Colonic mucosa (tissue), 4 donors: ENCODE results near the gene DNA2. TPM values are rescaled to one million over a fixed set of nuclear protein-coding genes. Genes with fewer than 3 reads are reported as not detected.
"Not testable (repeated sequence)": the region's sequence is repeated elsewhere in the genome, so short reads cannot be mapped to it uniquely, and the experiment has no call there.

ENCODE experiments used
- DNase-seq: peaks from one replicate; pipeline ENCODE4 v3.0.0-alpha.2; 2020
- H3K27ac ChIP-seq: fragments of 200-600 bp; one replicate; pipeline ENCODE4 v1.8.0; 2021
- H3K27me3 ChIP-seq: fragments of 200-600 bp; one replicate; pipeline ENCODE4 v1.8.0; 2021
- H3K36me3 ChIP-seq: fragments of 200-600 bp; one replicate; pipeline ENCODE4 v1.8.0; 2021
- H3K4me1 ChIP-seq: fragments of 200-600 bp; one replicate; pipeline ENCODE4 v1.8.0; 2021; ENCODE audit warnings: mild to moderate bottlenecking
- H3K4me3 ChIP-seq: fragments of 200-600 bp; one replicate; pipeline ENCODE4 v1.8.0; 2021
- H3K9ac ChIP-seq, 2 donors: one replicate each; pipeline ENCODE4 v1.7.0; 2013; ENCODE audit warnings: control low read depth in 2 of 2, low read depth in 2 of 2, low read length in 2 of 2
- H3K9me3 ChIP-seq: fragments of 200-600 bp; one replicate; pipeline ENCODE4 v1.8.0; 2021
- intact Hi-C: fragments of 100-400 bp; cut with DNase I; formaldehyde crosslinking; loops from one replicate; pipeline ENCODE4 v1.14.1; 2022
- total RNA-seq, 2 donors: library from RNA; stranded (reverse); fragmentation: NEBNext Ultra II Directional in 1 of 2; extraction: Animal tissue kit (Norgen Biotek cat#: 25700) in 1 of 2; gene quantifications; one replicate each; pipeline ENCODE4 v1.2.1, GENCODE V29; 2021
- TF ChIP-seq, protein P1 (sequence below): fragments of 200-600 bp; IDR thresholded peaks from one replicate; pipeline ENCODE4 v1.8.0; 2022; ENCODE audit warnings: antibody characterized with exemption, mild to moderate bottlenecking
- donor health status: healthy.
- donor health status: DM: no; HTN: no; CAD: no.
- donor health status: DM: no; HTN: no; CAD: no.

The DNA2 gene
- total RNA-seq, 2 donors from 2014 or later = 7.7 to 16.4 TPM

DNA sequence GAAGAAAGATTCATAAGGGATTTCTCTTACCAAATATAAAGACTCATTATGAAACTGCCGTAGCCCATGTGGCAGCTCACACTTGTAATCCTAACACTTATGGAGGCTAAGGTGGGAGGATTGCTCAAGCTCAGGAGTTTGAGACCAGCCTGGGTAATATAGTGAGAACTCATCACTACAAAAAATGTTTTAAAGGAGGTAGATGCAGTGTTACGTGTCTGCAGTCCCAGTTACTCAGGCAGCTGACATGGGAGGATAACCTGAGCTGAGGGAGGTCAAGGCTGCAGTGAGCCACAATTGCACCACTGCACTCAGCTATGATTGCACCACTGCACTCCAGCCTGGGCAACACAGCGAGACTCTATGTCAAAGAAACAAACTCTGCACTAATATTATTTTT, 18.1 kb upstream of the DNA2 start:
- Histone ChIP-seq H3K36me3 (no peaks in the 10 kb centered on the region), H3K27me3 (no peaks in the 10 kb centered on the region), H3K9ac (no peak overlapping the region), H3K9me3 (no peaks in the 10 kb centered on the region), H3K4me1 (no peaks in the 10 kb centered on the region), H3K27ac (no peak overlapping the region), H3K4me3 (no peak overlapping the region)
- intact Hi-C loops = no loop called here
- no peak for DNase-seq
- TF ChIP-seq, protein P1, sequence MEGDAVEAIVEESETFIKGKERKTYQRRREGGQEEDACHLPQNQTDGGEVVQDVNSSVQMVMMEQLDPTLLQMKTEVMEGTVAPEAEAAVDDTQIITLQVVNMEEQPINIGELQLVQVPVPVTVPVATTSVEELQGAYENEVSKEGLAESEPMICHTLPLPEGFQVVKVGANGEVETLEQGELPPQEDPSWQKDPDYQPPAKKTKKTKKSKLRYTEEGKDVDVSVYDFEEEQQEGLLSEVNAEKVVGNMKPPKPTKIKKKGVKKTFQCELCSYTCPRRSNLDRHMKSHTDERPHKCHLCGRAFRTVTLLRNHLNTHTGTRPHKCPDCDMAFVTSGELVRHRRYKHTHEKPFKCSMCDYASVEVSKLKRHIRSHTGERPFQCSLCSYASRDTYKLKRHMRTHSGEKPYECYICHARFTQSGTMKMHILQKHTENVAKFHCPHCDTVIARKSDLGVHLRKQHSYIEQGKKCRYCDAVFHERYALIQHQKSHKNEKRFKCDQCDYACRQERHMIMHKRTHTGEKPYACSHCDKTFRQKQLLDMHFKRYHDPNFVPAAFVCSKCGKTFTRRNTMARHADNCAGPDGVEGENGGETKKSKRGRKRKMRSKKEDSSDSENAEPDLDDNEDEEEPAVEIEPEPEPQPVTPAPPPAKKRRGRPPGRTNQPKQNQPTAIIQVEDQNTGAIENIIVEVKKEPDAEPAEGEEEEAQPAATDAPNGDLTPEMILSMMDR = no peak

DNA sequence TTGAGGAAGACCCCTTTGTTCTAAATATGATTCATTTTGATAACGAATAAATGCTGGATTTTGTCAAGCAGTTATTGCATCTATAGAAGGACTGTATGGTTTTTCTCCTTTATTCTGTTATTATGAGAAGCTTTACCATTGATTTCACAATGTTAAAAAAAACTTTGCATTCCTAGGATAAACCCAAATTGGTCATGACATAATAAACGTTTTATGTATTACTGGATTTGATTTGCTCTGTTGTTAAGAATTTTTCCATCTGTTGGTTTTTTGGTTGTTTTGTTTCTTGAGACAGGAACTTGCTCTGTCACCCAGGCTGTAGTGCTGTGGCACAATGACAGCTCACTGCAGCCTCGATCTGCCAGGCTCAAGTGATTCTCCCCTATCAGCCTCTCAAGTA, 2.2 kb upstream of the DNA2 start:
- Histone ChIP-seq H3K27ac (no peak overlapping the region), H3K36me3 (no peaks in the 10 kb centered on the region), H3K27me3 (no peaks in the 10 kb centered on the region), H3K9me3 (no peaks in the 10 kb centered on the region), H3K9ac (no peak overlapping the region), H3K4me1 (peaks cover 5% of the 10 kb centered on the region), H3K4me3 (no peak overlapping the region)
- TF ChIP-seq, protein P1 = no peak
- DNase-seq = no peak
- intact Hi-C loops = no loop called here

DNA sequence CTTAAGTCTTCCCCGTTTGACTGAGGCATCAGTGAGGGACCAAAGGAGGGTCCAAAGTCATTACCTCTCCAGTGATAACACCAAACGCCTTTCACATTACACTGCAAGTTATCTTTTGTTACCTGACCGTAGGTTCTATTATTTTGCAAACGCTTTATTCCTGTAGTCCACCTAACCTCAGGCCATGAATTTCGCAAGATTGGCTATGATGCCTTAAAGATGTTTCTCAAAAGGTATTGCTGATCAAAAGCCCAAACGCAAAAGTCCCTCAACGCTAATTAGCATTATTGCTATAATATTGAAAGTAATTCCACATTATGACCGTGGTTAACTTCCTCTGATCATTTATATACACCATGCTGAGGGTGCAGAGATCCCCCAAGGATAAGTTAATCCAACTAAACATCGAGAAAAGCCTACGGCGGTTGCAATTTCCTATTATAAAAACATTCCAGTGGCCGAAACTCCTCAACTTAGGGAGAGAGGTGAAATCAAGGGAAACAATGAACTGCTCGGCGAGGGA, 649 bp downstream of the DNA2 start:
- DNase-seq = no peak
- Histone ChIP-seq H3K27ac (no peak overlapping the region), H3K4me3 (peak overlapping the region; percentile 69), H3K9ac (peak overlapping the region; percentile 52 to 56), H3K27me3 (no peaks in the 10 kb centered on the region), H3K9me3 (no peaks in the 10 kb centered on the region), H3K36me3 (no peaks in the 10 kb centered on the region), H3K4me1 (peaks cover 5% of the 10 kb centered on the region)
- intact Hi-C loops = no loop called here
- TF ChIP-seq, protein P1 = no peak

DNA sequence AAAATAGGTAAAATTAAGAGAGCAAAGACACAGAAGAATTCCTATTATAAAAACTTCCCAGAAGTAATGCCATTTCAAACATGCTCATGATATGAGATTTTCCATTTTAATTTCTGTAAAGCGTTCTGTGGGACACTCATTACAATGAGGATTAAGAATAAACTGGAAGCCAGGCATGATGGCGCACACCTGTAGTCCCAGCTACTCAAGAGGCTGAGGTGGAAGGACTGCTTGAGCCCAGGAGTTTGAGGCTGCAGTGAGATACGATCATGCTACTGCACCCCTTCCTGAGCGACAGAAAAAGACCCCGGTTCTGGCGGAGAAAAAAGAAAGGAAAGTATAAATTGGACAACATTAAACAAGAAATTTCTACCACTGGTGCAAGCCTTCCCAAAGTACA, 1.5 kb downstream of the DNA2 start:
- Histone ChIP-seq H3K9ac (no peak overlapping the region), H3K27ac (no peak overlapping the region), H3K4me3 (no peak overlapping the region), H3K36me3 (no peaks in the 10 kb centered on the region), H3K9me3 (no peaks in the 10 kb centered on the region), H3K27me3 (no peaks in the 10 kb centered on the region), H3K4me1 (peaks cover 5% of the 10 kb centered on the region)
- TF ChIP-seq, protein P1 = no peak
- no peak for DNase-seq
- intact Hi-C loops = no loop called here

DNA sequence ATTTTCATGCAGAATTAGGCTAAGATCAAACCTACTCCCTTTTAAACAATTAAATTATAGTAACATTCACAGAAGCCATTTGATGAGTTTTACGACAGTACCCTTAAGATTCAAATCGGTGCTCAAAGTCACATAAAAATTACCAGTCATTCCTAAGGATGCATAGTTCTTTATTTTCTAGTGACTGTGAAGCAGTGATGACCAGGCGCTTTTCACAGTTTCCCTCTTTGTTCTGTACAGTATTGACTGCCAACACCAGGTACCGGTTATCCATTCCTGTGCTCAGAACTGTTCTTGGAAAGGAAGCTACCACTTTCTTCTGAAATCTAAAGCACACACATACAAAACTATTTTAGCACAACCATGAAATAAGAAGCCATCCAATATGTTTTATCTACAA, 1.9 kb downstream of the DNA2 start:
- H3K36me3 ChIP-seq = no peaks in the 10 kb centered on the region
- no peak for DNase-seq
- H3K4me3 ChIP-seq = no peak overlapping the region
- intact Hi-C loops = no loop called here
- no peaks in the 10 kb centered on the region for H3K9me3 ChIP-seq
- TF ChIP-seq, protein P1 = no peak
- no peak overlapping the region for H3K9ac ChIP-seq
- peaks cover 5% of the 10 kb centered on the region for H3K4me1 ChIP-seq
- no peak overlapping the region for H3K27ac ChIP-seq
- H3K27me3 ChIP-seq = no peaks in the 10 kb centered on the region

DNA sequence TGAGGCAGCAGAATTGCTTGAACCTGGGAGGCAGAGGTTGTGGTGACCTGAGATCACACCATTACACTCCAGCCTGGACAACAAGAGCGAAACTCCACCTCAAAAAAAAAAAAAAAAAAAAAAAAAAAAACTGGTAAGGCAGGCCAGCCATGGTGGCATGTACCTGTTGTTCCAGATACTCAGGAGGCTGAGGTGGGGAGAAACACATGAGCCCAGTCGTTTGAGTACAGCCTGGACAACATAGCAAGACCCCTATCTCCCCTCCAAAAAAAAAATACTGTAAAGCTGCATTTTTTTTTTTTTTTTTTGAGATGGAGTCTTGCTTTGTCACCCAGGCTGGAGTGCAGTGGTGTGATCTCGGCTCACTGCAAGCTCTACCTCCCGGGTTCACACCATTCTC, 7.0 kb downstream of the DNA2 start:
- DNase-seq, intact Hi-C loops, H3K9ac ChIP-seq, H3K4me3 ChIP-seq, H3K36me3 ChIP-seq, H3K27ac ChIP-seq, H3K4me1 ChIP-seq, H3K9me3 ChIP-seq, H3K27me3 ChIP-seq: not testable (repeated sequence)
